ENCODE results near the gene PLEKHG3. TPM values are rescaled to one million over a fixed set of nuclear protein-coding genes. Genes with fewer than 3 reads are reported as not detected.

PLEKHG3 gene
- total and polyA plus RNA-seq, 4 donors: 8.4 to 21.3 (median 14.6) TPM

DNA sequence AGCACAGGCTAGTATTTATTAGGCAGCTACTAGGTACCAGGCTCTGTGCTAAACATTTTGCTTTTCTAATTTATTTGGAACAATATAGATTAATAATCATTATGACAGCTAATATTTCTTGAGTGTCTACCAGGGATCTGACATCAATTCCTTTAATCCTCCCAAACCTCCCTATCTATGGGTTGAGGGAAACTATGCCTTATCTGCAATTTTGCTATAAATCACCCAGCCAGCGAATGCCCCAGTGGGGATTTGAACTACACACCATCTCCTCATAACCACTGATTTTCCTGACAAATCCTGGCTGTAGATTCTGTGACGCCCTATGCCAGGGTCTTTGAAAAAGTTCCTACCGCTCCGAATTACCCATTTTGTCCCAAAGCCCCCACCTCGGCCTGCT lies 21.4 kb upstream of the PLEKHG3 start (continued):
- TF ChIP-seq, protein P1, sequence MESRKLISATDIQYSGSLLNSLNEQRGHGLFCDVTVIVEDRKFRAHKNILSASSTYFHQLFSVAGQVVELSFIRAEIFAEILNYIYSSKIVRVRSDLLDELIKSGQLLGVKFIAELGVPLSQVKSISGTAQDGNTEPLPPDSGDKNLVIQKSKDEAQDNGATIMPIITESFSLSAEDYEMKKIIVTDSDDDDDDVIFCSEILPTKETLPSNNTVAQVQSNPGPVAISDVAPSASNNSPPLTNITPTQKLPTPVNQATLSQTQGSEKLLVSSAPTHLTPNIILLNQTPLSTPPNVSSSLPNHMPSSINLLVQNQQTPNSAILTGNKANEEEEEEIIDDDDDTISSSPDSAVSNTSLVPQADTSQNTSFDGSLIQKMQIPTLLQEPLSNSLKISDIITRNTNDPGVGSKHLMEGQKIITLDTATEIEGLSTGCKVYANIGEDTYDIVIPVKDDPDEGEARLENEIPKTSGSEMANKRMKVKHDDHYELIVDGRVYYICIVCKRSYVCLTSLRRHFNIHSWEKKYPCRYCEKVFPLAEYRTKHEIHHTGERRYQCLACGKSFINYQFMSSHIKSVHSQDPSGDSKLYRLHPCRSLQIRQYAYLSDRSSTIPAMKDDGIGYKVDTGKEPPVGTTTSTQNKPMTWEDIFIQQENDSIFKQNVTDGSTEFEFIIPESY (IDR thresholded peaks at IDR 0.05): no peak
- TF ChIP-seq HNF4G (IDR thresholded peaks at IDR 0.05): no peak
- no peak for TF ChIP-seq GABPA (IDR thresholded peaks at IDR 0.05 in 1 of 2, conservative IDR thresholded peaks at IDR 0.05 in 1 of 2)
- no peak for TF ChIP-seq EGR1 (IDR thresholded peaks at IDR 0.05; ENCODE audit: low read depth in 2 of 2)
- TF ChIP-seq, protein P2, sequence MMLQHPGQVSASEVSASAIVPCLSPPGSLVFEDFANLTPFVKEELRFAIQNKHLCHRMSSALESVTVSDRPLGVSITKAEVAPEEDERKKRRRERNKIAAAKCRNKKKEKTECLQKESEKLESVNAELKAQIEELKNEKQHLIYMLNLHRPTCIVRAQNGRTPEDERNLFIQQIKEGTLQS (IDR thresholded peaks at IDR 0.05): no peak
- TF ChIP-seq JUND (IDR thresholded peaks at IDR 0.05): no peak
- TF ChIP-seq HNF4A (conservative IDR thresholded peaks at IDR 0.05): no peak
- TF ChIP-seq RXRA (IDR thresholded peaks at IDR 0.05): no peak
- no peak for TF ChIP-seq RAD21 (IDR thresholded peaks at IDR 0.05)
- TF ChIP-seq SP1 (IDR thresholded peaks at IDR 0.05): no peak

DNA sequence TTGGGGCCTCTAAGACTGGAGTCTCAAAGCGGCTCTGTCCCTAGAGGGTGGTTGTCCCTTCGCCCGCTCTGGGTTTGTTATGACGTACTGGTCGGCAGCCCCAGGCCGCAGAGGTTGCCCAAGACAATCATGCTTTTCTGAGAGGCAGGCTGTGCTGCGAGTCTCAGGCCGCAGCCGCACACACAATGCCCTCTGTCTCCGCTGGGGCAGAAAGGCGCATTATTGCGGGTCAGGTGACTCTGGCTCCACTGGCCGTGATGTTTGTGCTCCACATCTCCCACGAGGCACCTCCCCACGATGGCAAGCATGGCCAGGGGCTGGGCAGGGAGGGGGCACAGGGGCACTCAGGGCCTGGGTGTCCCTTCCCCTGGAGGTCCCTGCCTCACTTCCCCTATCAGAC lies 21.0 kb upstream of the PLEKHG3 start:
- H3K27me3 ChIP-seq (ENCODE audit: control insufficient read depth in 4 of 4, insufficient read depth in 4 of 4, low read length in 3 of 4): no peaks in the 10 kb centered on the region
- 90% methylated on average over 15 of the region's 15 CpGs for WGBS

DNA sequence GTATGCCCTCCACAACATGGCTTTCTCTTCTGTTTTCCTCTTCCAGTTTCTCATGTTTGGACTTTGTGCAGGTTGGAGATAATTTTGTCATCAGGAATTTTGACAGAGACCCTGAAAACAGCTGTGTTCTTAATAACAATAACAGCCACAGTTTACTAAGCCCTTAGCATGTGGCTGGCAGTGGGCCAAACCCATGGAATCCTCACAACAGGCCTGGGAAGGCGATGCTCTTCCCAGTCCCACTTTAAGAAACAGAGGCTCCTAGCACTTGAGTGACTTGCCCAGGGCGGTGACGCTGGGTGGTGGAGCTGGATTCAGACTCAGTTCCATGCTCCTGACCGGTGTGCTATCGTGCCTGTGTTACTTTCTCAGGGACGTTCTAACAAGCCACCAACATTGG lies 20.1 kb upstream of the PLEKHG3 start:
- no peaks in the 10 kb centered on the region for H3K36me3 ChIP-seq (ENCODE audit: control insufficient read depth in 4 of 4, insufficient read depth in 3 of 4, low read depth in 1 of 4, low read length in 3 of 4)
- TF ChIP-seq HNF4A (conservative IDR thresholded peaks at IDR 0.05): no peak
- no peak for TF ChIP-seq NR2F2 (IDR thresholded peaks at IDR 0.05)
- TF ChIP-seq, protein P3, sequence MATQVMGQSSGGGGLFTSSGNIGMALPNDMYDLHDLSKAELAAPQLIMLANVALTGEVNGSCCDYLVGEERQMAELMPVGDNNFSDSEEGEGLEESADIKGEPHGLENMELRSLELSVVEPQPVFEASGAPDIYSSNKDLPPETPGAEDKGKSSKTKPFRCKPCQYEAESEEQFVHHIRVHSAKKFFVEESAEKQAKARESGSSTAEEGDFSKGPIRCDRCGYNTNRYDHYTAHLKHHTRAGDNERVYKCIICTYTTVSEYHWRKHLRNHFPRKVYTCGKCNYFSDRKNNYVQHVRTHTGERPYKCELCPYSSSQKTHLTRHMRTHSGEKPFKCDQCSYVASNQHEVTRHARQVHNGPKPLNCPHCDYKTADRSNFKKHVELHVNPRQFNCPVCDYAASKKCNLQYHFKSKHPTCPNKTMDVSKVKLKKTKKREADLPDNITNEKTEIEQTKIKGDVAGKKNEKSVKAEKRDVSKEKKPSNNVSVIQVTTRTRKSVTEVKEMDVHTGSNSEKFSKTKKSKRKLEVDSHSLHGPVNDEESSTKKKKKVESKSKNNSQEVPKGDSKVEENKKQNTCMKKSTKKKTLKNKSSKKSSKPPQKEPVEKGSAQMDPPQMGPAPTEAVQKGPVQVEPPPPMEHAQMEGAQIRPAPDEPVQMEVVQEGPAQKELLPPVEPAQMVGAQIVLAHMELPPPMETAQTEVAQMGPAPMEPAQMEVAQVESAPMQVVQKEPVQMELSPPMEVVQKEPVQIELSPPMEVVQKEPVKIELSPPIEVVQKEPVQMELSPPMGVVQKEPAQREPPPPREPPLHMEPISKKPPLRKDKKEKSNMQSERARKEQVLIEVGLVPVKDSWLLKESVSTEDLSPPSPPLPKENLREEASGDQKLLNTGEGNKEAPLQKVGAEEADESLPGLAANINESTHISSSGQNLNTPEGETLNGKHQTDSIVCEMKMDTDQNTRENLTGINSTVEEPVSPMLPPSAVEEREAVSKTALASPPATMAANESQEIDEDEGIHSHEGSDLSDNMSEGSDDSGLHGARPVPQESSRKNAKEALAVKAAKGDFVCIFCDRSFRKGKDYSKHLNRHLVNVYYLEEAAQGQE (IDR thresholded peaks at IDR 0.05): no peak
- TF ChIP-seq GABPA (IDR thresholded peaks at IDR 0.05 in 1 of 2, conservative IDR thresholded peaks at IDR 0.05 in 1 of 2): no peak
- TF ChIP-seq, protein P2 (IDR thresholded peaks at IDR 0.05): no peak
- TF ChIP-seq FOXA2 (IDR thresholded peaks at IDR 0.05): no peak
- H3K27ac ChIP-seq (ENCODE audit: low read depth in 1 of 2, low read length in 2 of 2): no peak overlapping the region
- no peak overlapping the region for H3K9ac ChIP-seq (ENCODE audit: low read depth in 1 of 2, low read length in 2 of 2)
- H3K4me3 ChIP-seq (ENCODE audit: low read depth in 1 of 3, low read length in 3 of 3): no peak overlapping the region
- DNase-seq (ENCODE audit: low spot score): no peak
- no peaks in the 10 kb centered on the region for H3K4me1 ChIP-seq (ENCODE audit: control insufficient read depth in 4 of 4, insufficient read depth in 4 of 4, low read length in 3 of 4)
- no peaks in the 10 kb centered on the region for H3K9me3 ChIP-seq (ENCODE audit: control insufficient read depth in 4 of 4, low read length in 3 of 4)
- H3K27me3 ChIP-seq (ENCODE audit: control insufficient read depth in 4 of 4, insufficient read depth in 4 of 4, low read length in 3 of 4): no peaks in the 10 kb centered on the region
- WGBS: 92% methylated on average over 6 of the region's 6 CpGs

More for the DNA sequence above, 21.0 kb upstream of the PLEKHG3 start:
- Histone ChIP-seq H3K27ac (ENCODE audit: low read depth in 1 of 2, low read length in 2 of 2) (no peak overlapping the region), H3K9me3 (ENCODE audit: control insufficient read depth in 4 of 4, low read length in 3 of 4) (no peaks in the 10 kb centered on the region), H3K9ac (ENCODE audit: low read depth in 1 of 2, low read length in 2 of 2) (no peak overlapping the region), H3K4me3 (ENCODE audit: low read depth in 1 of 3, low read length in 3 of 3) (no peak overlapping the region), H3K4me1 (ENCODE audit: control insufficient read depth in 4 of 4, insufficient read depth in 4 of 4, low read length in 3 of 4) (no peaks in the 10 kb centered on the region), H3K36me3 (ENCODE audit: control insufficient read depth in 4 of 4, insufficient read depth in 3 of 4, low read depth in 1 of 4, low read length in 3 of 4) (no peaks in the 10 kb centered on the region)
- no peak for DNase-seq (ENCODE audit: low spot score)
- TF ChIP-seq HNF4G (IDR thresholded peaks at IDR 0.05) (no peak), YY1 (IDR thresholded peaks at IDR 0.05) (no peak), RXRA (IDR thresholded peaks at IDR 0.05) (no peak), JUND (IDR thresholded peaks at IDR 0.05) (no peak), EGR1 (IDR thresholded peaks at IDR 0.05; ENCODE audit: low read depth in 2 of 2) (no peak), NR2F2 (IDR thresholded peaks at IDR 0.05) (no peak), GABPA (IDR thresholded peaks at IDR 0.05 in 1 of 2, conservative IDR thresholded peaks at IDR 0.05 in 1 of 2) (no peak)
- TF ChIP-seq, protein P3 (IDR thresholded peaks at IDR 0.05): no peak
- TF ChIP-seq, protein P2 (IDR thresholded peaks at IDR 0.05): no peak

Measured in liver (tissue), 9 donors.